HUES6 (cell line): Measurements from ENCODE around the gene NUTM2G.
"Not testable (repeated sequence)": the region's sequence is repeated elsewhere in the genome, so short reads cannot be mapped to it uniquely, and the experiment has no call there.

Source experiments
- H3K27ac ChIP-seq: 2 replicates; pipeline ENCODE4 v1.7.0; 2013; ENCODE audit warnings: low read depth, mild to moderate bottlenecking, low read length, inconsistent platforms
- H3K27me3 ChIP-seq: 2 replicates; pipeline ENCODE4 v1.6.1; 2013; ENCODE audit warnings: low read length; ENCODE audit not compliant: control insufficient read depth, insufficient read depth
- H3K36me3 ChIP-seq: 2 replicates; pipeline ENCODE4 v1.6.1; 2013; ENCODE audit warnings: low read length; ENCODE audit not compliant: control insufficient read depth, insufficient read depth
- H3K4me1 ChIP-seq: 2 replicates; pipeline ENCODE4 v1.6.1; 2013; ENCODE audit warnings: low read length; ENCODE audit not compliant: control insufficient read depth, insufficient read depth
- H3K4me3 ChIP-seq: 2 replicates; pipeline ENCODE4 v1.5.1; 2013; ENCODE audit warnings: low read depth, low read length
- H3K9ac ChIP-seq: one replicate; pipeline ENCODE4 v1.6.1; 2013; ENCODE audit warnings: mild to moderate bottlenecking, low read length
- H3K9me3 ChIP-seq: 2 replicates; pipeline ENCODE4 v1.6.1; 2013; ENCODE audit warnings: low read depth, low read length; ENCODE audit not compliant: control insufficient read depth, insufficient read depth

NUTM2G gene

DNA sequence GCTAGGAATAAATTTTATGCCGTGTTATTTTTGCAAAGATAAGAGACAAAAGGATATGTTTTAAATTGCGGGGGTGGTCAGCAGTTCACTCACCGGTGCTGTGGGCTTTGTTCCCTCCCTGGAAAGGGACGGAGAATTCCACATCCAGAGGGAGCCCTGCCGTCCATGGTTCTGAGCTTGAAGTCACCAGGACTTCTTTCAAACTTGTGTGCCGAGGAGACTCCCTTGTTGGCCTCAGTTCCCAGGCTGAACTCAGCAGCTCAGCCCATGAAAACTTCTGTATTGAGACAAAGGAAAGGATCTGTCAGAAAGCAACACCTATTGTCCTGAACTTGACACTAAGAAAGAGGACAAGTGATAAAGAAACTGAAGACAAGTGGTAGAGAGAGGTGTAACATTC, 10.1 kb upstream of the NUTM2G start:
- not testable (repeated sequence) for H3K36me3 ChIP-seq, H3K4me3 ChIP-seq, H3K9ac ChIP-seq, H3K4me1 ChIP-seq, H3K9me3 ChIP-seq, H3K27me3 ChIP-seq, H3K27ac ChIP-seq

DNA sequence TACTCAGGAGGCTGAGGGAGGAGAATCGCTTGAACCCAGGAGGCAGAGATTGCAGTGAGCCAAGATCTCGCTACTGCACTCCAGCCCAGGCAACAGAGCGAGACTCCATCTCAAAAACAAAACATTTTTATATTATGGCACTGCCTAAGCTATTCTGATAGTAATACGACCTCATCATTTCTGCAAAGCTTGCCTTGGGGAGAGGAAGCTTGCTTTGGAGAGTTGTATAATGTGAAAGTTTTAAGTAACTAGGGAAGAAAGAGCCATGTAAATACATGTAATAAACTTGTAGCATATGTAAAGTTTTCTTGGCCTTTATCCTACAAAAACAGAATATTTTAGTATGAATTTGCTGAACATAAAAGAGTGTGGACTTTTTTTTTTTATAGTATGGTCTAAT, 7.8 kb upstream of the NUTM2G start:
- H3K9me3 ChIP-seq, H3K4me1 ChIP-seq: not testable (repeated sequence)

DNA sequence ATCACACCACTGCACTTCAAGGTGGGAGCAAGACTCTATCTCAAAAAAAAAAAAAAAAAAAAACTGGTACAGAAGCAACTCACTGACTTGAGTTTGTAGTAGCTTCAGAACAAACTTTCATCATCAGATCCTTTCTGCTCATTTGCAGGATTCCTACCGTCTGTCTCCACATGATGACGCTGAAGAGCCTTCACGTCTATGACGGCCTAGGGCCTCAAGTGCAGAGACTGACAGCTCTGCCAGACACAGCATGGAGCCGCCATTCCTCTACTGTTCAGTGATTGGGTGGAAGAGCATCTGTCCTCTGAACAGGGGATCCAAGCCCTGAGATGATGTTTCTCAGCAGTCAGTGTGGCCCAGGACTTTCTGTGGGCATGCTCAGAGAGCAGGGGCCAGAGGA, 3.1 kb upstream of the NUTM2G start:
- H3K36me3 ChIP-seq, H3K27ac ChIP-seq, H3K9me3 ChIP-seq, H3K9ac ChIP-seq, H3K4me1 ChIP-seq, H3K4me3 ChIP-seq, H3K27me3 ChIP-seq: not testable (repeated sequence)

More for the DNA sequence above, 7.8 kb upstream of the NUTM2G start:
- H3K27me3 ChIP-seq, H3K9ac ChIP-seq, H3K27ac ChIP-seq, H3K4me3 ChIP-seq, H3K36me3 ChIP-seq: not testable (repeated sequence)

DNA sequence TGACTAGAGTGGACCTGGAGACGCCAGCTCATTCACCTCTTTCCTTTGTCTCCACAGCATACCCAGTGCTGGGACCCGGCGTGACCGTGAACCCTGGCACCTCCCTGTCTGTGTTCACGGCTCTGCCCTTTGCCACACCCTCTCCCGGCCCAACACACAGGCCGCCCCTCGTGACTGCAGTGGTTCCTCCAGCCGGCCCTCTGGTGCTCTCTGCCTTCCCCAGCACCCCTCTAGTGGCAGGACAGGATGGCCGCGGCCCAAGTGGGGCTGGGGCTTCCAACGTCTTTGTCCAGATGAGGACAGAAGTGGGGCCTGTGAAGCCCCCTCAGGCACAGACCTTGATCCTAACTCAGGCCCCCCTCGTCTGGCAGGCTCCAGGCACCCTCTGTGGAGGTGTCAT, 3.0 kb downstream of the NUTM2G start:
- H3K9ac ChIP-seq, H3K4me3 ChIP-seq, H3K9me3 ChIP-seq, H3K36me3 ChIP-seq, H3K27ac ChIP-seq, H3K27me3 ChIP-seq, H3K4me1 ChIP-seq: not testable (repeated sequence)

DNA sequence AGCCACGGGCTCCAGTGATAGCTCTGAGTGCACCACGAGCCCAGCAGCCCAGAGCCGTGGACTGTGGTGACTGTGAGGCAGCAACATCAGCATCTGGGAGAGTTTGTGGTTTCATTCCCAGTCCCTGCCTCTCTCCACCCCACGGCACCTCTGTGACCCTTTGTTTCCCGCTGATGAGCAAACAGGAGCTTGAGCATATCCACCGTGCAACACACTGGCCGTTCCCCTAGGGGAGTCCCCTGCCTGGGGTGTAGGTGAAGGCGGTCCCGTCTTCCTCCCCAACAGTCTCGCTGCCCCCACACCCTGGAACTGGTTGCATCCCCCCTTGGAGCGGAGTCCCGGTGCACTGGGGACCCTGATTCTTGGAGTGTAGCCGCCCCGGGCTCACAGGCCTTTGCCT, 5.5 kb downstream of the NUTM2G start:
- H3K9ac ChIP-seq, H3K36me3 ChIP-seq, H3K27me3 ChIP-seq, H3K4me1 ChIP-seq, H3K27ac ChIP-seq, H3K4me3 ChIP-seq, H3K9me3 ChIP-seq: not testable (repeated sequence)

DNA sequence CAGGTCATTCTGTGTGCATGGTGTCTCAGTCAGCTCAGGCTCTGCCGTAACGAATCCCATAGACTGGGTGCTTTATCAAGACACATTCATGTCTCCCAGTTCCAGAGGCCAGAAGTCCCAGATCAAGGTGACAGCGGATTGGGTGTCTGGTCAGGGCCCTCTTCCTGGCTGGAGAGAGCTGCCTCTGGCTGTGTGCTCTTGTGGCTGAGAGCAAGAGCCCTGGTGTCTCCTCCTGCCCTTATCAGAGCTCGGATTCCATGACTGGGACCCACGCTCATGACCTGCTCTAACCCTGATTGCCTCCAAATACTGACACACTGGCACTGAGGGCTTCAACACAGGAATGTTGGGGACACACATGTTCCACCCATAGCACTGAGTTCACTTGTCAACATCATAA, 6.1 kb downstream of the NUTM2G start:
- H3K4me1 ChIP-seq, H3K27me3 ChIP-seq, H3K36me3 ChIP-seq, H3K9me3 ChIP-seq, H3K4me3 ChIP-seq, H3K27ac ChIP-seq, H3K9ac ChIP-seq: not testable (repeated sequence)

DNA sequence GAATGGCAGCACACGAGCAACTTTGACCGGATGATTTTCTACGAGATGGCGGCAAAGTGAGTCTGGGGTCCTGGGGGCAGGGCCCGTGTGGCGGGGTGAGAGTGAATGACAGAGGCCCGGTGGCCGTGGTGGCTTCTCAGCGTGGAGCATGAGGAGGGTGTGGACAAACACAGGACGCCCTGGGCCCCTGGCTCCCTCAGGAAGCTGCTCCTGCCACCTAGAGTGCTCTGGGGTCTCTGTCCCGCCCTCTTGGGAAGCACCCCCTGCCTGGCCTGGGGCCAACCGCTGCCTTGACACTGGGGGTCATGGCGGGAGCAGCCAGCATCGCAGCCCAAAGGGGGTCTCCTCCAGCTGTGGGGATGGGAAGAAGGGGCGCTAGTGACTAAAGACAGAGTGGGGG, 6.8 kb downstream of the NUTM2G start:
- H3K9me3 ChIP-seq, H3K27ac ChIP-seq, H3K9ac ChIP-seq, H3K4me3 ChIP-seq, H3K4me1 ChIP-seq, H3K27me3 ChIP-seq, H3K36me3 ChIP-seq: not testable (repeated sequence)

DNA sequence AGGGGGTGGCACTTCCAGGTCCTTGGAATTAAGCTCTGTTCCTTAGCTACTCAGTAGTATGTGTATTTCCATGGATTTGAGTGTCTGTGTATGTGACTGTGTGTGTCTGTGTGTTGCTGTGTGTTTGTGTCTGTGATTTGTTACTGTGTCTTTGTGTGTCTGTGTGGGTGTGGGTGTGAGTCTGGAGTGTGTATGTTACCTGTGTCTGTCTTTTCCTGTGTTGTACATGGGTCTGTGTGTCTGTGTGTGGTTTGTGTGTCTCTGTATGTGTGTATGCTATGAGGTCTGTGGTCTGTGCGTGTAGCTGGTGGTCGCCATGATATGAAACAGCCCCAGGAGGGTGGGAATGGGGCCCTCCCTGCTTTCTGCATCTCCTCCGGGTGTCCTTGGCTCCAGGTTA, 8.8 kb downstream of the NUTM2G start:
- not testable (repeated sequence) for H3K36me3 ChIP-seq, H3K4me1 ChIP-seq, H3K4me3 ChIP-seq, H3K27me3 ChIP-seq, H3K9ac ChIP-seq, H3K9me3 ChIP-seq, H3K27ac ChIP-seq

DNA sequence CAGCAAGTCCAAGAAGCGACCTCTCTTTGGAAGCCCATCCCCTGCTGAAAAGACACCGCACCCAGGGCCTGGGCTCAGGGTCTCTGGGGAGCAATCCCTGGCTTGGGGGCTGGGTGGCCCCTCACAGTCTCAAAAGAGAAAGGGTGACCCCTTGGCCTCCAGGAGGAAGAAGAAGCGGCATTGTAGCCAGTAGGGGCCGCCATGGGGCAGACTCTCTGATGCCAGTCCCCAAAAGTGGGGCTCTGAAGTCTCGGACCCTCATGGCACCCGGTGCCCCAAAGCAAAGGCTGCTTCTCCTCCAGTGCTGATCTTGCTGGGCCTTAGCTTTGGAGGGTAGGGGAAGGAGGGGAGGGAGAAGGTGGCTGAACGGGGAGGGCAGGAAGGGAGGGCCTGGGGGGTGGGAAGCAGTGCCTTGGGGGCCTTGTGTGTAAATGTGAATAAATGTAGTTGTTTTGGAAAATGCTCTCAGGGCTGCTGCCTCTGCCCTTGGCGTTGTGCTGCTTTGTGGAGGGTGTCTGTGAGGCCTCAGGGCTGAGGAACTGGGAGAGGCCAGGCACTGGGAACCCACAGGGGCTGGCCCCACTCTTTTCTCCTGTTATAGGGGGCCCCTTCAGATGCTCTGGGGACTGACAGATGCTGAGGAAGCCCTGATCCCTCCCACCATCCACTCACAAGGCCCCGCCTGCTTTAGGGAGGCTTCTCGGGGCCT, 10.5 kb downstream of the NUTM2G start:
- not testable (repeated sequence) for H3K36me3 ChIP-seq, H3K27ac ChIP-seq, H3K9ac ChIP-seq

DNA sequence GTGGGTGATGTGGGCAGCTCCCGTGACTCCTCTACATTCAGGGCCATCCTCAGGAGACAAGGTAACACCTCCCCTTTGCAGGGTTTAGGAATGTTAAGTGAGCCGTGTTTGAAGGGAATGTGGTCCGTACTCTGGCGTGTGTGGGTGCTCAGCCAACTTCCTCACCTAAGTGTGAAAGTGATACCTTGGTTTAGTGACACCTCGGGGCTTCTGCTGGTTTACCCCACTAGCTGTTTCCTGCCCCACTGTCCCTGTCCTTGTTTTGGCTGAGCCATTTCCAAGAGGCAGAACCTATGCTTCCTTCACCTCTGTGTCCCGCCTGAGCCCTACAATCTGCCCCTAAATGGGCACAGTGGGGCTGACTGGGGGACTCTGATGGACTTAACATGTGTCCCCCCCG, 12.3 kb downstream of the NUTM2G start:
- H3K4me1 ChIP-seq, H3K9ac ChIP-seq, H3K27ac ChIP-seq, H3K36me3 ChIP-seq, H3K4me3 ChIP-seq, H3K9me3 ChIP-seq, H3K27me3 ChIP-seq: not testable (repeated sequence)

More for the DNA sequence above, 10.5 kb downstream of the NUTM2G start:
- H3K27me3 ChIP-seq, H3K9me3 ChIP-seq, H3K4me3 ChIP-seq, H3K4me1 ChIP-seq: not testable (repeated sequence)

DNA sequence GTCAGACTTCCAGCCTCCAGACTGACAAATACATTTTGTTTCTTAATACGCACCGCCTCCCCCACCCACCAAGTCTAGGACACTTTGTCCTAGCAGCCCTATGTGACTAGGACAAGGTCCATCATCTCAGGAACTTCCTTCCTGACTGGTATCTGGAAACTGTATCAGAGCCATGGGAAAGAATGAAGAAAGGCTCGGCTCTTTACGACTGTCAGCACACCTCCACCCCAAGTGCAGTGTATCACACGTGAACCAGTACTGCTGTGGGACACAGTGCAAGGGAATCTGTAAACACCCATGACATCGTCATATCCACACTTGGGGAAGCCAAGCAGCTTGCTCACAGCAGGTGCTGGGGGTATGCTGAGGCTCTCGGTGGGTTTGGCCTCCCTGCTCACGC, 13.0 kb downstream of the NUTM2G start:
- not testable (repeated sequence) for H3K9ac ChIP-seq, H3K9me3 ChIP-seq, H3K36me3 ChIP-seq, H3K27ac ChIP-seq, H3K4me3 ChIP-seq, H3K4me1 ChIP-seq, H3K27me3 ChIP-seq

DNA sequence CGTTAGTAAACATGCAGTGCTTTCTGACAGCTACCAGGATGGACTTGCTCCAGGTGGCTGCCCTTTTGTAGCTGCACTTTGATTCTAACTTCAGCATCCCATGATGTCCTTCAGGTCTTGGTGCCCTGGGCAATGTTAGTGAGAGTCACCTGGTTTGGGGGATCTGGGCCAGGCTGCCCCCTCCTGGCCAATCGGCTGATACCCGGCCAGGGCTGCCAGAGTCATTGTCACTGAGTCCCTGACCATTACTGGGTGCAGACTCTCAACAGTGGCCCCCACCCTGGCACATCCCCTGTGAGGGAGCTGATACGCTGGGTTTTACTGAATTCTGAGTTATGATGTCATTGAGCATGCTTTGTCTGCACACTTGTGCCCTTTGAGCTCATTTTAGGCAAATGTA, 13.5 kb downstream of the NUTM2G start:
- not testable (repeated sequence) for H3K36me3 ChIP-seq, H3K9me3 ChIP-seq, H3K4me3 ChIP-seq, H3K4me1 ChIP-seq, H3K27ac ChIP-seq, H3K9ac ChIP-seq, H3K27me3 ChIP-seq
